HS-27A (cell line): ENCODE measurements around the gene CDK11A.
"Not testable (repeated sequence)": the region's sequence is repeated elsewhere in the genome, so short reads cannot be mapped to it uniquely, and the experiment has no call there.

Source experiments
- DNase-seq: peaks from one replicate; pipeline ENCODE4 v3.0.0-alpha.2; 2012; ENCODE audit warnings: low read depth, missing footprints

The CDK11A gene

DNA sequence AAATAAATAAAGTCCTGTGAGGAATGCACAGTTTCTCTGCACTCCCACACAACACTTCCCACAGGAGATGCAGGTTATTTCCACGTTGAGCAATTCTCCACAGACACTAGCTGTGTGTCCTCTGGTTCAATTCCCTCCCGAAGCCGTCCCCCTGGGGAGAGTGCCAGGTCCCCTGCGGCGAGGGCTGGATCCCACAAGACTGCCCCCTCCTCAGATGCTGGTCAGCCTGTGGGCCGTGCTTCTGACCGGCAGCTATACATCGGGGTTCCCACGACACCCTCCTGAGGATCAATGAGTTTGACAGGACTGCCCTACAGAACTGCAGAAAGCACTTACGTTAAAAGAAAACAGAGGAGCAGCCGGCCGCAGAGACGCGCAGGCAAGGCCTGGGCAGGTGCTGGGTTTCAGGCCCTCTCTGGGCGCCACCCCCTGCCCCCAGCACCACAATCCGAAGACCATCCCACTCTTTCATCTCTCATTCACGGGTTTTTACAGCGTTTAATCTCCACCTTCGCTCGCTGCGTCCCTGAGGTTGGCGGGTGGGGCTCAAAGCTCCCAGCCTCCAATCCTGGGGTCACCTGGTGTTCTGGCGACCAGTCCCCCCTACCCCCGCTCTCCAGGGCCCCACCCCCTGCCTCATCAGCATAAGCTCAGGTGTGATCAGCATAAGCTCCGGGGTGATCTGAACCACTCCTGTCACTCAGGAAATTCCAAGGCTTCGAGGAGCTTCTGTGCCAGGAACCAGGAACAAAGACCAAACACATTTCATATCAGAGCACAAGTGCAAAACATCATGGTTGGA, 40.9 kb downstream of the CDK11A start:
- no peak for DNase-seq

DNA sequence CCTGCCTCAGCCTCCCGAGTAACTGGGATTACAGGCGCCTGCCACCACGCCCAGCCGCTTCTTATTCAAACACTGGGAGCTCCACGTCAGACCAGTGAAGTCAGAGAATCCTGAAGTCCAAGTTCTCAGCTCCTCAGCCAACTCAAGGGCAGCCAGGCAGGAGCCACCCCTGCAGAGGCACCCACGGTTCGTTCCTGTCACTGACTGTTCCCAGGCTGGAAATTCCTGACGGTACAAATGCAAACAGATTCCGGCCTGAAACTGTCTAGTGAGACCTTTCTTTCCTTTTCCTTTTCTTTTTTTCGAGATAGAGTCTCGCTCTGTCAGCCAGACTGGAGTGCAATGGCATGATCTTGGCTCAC, 43.3 kb downstream of the CDK11A start:
- no peak for DNase-seq

DNA sequence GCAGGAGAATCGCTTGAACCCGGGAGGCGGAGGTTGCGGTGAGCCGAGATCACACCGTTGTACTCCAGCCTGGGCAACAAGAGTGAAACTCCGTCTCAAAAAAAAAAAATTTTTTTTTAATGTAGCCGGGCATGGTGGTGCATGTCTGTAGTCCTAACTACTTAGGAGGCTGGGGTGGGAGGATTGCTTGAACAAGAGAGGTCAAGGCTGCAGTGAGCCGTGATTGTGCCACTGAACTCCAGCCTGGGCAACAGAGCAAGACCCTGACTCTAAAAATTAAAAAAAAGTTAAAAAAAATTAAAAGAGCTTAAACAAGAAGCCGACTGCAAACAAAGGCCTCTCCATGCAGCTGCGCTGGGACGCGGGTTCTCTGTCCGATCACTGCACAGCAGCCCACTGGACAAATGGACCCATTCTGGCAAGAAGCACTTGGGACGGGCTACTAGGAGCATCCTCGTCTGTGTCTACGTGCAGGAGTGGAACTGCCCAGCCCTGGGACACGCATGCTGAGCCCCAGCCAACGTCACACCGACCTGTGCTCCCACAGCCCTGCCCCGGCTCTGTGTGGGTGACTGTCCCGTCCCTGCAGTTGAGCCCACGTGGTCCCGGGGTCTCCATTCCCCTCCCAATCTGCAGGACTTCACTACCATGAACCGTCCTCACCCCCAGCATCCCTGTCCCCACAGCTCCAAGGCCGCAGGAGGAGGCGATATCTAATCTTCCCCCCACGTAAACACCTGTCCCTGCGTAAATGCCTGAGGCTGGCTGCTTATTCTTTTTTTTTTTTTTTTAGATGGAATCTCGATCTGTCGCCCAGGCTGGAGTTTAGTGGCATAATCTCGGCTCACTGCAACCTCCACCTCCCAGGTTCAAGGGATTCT, 43.9 kb downstream of the CDK11A start:
- DNase-seq, result no peak

DNA sequence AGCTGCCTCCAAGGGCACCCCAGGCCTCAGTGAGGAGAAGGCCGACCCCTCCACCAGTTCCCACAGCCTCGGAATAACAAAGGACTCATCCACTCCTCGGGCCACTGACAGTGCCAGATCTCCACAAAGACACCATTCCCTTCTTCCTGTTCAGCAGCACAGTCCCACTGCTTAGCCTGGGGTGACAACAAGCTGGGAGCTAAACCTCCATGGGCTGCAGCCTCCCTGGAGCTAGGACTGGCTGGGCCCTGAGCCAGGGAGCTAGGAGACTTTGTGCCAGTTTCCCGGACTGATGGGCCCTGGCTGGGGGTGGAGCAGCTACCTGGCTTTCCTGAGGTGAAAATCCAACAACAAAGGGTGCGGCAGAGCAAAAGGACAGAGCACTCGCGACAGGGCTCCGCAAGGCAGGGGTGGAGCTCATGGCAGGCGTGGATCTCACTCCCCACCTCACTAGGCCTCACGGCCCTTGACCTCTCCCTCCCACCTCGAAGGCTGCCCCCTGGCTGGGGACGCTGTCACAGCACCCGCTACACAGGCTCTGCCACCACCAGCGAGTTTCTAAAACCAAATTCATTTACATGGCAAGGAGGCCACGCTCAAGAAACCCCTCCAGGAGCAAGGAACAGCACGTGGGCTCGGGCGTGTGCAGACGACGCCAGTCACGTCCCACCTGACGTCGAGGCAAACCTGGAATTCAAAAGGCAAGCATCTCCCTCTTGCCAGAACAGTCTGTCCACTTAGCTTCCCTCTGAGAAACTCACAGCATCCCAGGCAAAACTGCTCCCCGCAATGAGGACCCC, 45.4 kb downstream of the CDK11A start:
- DNase-seq, result no peak

DNA sequence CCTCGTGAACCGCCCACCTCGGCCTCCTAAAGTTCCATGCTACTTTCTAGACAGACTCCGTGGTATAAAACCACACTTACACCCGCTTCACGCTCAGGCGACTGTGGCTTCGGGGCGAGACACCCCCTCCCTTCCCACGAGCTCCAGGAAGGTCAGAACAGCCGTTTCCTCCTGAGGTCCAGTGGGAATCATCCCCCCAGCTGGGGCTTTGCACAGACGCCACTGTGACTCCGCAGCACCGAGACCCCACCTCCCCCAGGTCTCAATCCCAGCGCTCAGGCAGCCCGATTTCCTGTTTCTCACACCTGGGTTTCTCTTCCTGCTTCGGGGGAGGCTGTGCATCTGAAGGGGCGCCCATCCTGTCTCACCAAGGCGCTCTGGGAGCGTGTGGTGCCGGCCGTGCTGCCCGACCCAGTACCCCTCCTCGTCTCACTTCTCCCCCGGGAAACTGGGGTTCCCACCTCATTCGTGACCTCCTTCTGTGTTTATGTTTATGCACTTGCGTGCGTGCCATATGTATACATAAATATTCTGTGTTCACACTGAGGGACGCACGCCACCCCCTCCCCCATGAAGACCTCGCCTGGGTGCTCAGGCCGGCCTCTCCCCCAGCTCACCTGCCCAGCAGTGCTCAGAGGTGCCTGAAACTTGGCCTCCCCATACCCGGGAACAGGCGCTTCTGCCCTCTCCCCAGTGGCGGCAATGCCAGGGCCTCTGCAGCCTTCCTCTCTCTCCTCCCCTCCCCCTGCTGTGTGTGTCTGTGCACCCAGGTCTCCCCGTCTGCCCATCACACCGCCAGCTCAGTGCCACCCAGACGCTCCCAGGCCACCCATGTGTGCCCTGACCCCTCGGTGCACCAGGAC, 46.2 kb downstream of the CDK11A start:
- no peak for DNase-seq

DNA sequence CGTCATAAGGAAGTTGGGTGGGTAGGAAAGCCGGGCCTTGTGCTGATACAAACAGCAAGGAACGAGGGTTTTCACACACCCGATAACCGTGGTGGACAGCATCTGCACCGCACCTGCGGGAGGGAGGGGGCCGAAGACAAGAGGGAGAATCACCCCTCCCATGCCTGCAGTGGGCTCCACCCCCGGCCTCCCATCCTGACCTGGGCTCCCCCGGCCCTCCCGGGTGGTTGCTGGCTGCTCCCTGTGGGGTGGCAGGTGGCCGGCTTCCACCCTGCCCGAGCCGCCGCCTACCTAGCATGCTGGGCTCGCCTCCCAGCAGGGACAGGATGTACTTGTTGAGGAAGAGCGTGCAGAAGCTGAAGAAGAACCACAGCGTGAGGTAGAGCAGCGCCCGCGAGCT, 48.1 kb downstream of the CDK11A start:
- not testable (repeated sequence) for DNase-seq

DNA sequence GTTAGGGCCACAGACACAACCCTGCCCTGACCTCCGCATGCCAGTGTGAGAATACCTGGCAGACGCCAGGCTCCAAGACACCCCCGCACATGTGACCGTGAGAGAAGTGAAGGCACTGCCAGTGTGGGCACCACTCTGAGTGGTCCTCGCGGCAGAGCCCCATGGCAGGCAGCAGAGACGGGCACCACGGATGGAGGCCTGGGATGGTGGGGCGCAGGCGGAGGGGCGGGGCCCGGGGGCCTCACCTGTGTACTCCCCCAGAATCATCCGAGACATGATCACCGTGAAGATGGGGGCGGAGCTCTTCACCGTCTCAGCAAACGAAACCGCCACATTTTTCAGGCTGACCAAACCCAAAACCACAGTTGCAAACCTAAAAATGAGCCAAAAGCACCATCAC, 48.9 kb downstream of the CDK11A start:
- not testable (repeated sequence) for DNase-seq

DNA sequence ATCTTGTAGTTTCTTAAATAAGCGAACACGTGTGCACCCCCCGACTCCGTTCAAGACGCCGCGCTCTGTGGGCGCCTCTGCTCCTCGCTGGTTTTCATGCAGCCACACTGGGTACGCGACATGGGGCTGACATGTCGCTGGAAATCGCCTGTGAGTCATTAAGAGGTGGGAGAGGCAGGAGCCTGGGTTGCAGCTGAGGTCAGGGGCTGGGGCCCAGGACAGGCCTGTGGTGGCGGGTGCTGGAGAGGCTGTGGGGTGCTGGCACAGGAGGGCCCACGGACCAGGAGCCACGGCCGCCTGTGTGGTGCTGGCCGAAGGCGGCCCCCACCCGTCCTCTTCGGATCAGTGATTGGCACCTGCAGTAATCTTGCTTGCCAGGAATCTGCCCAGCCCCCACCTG, 49.4 kb downstream of the CDK11A start:
- DNase-seq, result not testable (repeated sequence)

DNA sequence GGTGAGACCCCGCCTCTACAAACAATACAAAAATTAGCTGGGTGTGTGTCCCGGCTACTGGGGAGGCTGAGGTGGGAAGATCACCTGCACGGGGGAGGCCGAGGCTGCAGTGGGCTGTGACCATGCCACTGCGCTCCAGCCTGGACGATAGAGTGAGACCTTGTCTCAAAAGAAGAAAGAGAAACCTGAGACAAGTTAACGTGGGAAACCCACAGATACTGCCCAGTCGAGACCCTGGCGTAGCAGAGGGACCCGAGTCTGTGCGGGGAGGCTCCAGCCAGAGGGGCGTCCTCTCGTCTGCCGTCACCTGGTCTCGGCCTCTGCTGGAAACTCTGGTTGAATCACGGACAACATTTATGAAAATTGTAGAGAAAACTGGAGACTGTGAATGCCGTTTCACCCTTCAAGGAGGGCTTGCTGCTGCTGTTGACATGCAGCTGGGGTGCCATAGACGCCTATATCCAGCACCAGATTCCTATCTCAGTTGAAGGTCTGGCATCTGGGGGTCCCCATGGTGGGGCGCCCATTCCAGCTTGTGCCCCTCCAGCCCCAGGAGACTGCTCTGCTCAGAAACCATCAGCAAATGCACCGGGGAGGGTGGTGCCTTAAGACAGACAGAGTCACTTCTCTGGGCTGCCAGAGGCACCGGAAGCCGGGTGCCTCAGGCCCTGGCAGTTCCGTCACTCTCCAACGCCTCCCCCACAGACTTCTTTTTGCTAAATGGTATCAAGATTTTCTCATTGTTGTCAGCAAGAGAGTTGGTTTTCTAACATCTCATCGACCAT, 51.8 kb downstream of the CDK11A start:
- no peak for DNase-seq

DNA sequence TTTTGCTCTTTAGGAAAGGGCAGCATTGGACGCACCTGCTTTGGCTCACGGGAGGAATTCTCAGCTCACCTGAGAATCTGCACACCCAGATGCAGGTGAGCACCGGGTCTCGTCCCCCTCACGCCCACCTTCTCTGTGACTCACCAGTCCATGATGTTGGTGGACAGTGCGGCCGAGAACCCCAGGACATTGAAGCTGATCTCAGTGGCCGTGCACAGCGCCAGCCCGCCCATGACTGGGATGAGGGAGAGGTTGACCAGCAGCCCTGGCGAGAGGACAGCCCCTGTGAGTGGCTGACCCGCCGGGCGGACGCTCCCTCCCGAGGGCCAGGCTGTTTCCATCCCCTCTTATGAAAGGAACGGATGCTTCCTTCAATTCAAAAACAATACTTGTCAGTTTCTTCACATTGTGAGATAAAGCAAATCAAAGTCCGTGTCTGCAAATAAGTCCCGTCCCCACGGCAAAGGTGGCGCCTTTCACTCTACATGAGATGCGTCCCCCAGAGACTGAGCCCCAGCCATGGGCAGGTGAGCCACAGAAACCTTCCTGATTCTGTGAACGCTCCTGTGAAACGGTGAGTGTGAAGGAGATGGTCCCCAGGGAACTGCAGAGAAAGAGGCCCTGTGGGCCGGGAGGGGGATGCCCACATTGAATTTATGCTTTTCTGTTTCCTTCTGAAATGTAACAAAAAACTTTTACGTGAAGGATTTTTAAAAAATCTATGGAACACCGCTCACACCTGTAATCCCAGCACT, 52.6 kb downstream of the CDK11A start:
- no peak for DNase-seq

DNA sequence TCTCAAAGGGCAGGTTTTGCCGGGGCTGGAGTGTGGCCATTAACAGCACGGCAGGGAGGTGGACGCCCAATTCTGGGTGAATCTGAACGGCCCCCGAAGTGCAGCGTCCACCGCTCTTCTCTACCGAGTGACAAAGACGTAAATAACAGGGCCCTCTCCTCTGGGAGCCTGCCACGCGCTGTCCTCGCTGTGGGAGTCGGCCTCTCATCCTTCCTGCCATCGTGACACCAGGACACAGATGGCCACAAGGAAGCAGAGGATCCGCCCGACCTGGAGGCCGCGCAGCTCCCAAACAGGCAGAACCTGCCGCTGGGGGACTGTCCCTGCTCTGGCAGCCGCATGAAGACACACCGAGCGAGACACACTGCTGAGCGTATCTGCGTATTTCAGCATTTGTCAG, 53.3 kb downstream of the CDK11A start:
- DNase-seq, result no peak

DNA sequence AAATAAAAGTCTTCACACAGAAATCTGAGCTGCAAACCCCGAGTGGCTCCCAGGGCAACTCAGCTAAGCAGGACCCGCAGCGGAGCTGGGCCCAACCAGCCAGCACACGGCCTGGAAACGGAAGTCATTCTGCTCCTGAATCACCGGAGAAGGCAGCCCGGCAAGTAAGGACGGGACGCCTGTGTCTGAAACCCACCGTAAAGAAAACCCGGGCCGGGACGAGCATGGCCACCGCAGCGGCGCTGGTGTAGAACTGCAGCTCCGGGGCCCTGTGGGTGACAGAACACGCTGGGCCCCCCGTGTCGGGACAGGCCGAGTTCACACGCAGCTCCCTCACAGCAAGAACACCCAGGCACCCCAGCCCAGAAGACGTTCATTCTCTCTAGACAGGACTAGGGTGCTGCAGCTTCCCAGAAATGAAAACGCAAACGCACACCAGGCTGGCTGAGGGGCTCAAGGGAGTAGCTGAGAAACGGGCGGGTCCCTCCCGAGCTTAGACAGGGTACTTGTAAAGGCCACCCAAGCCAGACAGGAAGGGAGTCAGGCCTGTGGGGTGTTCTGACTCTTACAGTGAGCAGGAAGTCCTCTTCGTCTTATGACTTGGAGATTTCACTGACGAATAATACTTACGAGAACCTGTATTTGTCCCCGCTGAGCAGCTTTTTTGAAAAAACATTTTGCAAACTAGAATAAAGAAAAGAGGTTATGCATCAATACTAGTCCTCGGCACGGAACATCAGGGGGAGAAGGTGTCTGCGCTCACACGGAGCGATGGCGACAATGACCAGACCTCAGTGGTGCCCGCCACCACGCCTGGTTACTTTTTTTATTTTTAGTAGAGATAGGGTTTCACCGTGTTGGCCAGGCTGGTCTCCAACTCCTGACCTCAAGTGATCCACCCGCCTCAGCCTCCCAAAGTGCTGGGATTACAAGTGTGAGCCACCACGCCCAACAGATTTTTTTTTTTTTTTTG, 54.4 kb downstream of the CDK11A start:
- DNase-seq, result no peak

DNA sequence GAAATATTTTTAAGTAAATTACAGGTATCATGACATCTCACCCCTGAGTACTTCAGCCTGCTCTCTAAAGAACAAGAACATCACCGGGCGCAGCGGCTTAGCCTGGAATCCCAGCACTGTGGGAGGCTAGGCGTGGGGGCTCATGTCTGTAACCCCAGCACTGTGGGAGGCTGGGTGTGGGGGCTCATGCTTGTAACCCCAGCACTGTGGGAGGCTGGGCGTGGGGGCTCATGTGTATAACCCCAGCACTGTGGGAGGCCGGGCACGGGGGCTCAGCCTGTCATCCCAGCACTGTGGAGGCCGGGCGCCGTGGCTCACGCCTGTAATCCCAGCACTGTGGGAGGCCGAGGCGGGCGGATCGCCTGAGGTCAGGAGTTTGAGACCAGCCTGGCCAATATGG, 57.6 kb downstream of the CDK11A start:
- no peak for DNase-seq

DNA sequence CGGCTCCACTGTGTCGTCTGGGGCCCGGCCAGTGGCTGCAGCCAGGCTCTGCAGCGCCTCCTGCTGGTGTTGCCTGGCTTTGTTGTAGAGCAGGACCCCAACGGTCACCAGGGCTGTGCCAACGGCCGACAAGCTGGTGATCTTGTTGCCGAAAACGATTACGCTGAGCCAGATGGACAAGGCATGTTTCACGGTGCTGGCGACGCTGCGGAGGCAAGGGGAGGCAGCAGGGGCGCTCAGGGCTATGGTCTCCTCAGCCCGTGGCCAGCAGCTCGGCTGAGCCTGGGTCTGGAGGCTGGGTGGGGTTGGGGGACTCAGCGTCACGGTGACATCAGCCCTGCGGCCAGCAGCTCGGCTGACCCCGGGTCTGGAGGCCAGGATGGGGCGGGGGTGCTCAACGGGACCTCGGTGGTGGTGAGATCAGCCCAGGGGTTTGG, 58.3 kb downstream of the CDK11A start:
- DNase-seq, result no peak

DNA sequence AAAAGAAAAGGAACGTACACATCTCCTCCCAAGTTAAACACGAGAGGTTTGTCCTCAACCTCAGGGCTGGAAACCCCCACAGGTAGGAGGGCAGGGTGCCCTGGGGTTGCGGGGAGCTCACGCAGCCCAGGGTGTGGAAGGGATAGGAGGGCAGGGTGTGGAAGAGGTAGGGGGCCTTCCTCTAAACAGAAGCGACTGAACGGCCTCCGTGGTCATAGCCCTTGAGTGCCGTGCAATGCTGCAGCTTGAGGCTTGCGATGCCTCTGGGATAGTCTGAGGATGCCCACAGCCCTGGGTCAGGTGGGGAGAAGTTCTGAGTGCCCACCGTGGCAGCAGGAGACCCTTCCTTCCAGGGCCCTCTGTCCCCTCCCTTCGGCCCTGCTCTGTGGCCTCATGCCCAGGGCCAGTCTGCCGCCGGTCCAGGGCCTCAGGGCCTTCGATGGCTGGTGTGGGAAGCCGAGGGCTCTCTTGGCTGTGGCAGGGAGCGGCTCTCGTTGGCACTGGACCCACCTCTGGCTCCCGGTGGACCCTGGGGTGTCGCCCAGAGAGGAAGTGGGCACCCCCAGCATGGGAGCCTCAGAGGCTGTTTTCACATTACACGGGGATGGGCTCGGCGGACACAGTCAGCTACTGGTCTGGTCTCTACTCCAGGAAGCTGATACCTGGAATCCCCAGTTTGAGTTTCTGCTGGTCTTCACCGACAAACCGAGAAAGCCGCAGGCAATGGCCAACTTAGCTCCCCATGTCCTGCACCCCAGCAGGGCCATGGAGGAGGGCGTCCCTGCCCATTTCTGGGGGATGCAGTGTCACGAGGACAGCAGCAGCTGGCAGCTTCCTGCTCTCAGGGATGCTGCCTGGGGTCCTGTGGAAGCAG, 59.0 kb downstream of the CDK11A start:
- no peak for DNase-seq

DNA sequence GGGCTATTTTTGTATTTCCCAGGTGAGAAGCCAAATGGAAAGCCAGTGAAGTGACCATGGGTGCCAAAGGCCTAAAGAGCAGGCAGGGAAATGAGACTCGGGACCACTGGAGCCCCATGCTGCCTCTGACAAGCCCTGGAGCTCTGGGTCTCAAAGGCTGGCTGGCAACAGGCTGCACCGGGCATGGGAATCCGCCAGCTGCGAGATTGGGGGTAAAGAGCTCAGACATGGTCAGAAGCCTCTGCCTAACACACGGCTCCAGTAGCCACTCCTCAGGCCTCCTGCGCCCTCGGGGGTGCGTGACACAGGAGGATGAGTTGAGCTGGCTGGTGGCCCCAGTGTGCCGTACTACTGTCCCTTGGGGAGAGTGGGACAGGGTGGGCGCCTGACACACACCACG, 59.8 kb downstream of the CDK11A start:
- not testable (repeated sequence) for DNase-seq

DNA sequence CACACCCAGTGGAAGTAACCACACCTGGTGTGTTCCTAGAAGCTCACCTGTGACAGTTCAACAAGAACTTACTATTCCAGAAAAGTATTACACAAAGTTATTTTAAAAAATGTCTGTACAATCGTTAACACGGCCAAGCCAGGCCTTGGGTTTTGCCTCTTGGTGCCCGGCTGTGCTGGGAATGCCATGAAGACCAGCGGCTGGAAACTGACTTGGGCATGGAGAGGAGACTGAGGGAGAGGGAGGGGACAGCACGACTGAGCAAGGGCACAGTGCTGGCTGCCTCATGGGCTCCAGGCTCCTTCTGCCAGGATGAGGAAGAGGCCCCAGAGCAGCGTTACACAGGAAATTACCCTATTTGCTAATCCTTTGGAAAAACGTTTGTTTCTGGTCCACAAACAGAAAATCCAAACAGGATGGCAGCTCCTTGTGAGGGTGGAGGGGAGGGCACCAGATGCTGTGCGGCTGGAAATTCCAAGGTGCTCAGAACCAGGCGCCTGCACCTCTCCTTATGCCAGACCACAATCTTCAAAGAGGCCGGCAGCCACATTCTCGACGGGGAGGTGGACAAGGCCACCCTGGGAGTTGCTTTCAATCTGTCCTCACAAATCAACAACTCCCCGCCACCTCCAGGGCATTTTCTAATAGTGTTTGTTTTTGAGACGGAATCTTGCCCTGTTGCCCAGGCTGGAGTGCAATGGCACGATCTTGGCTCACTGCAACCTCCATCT, 61.2 kb downstream of the CDK11A start:
- DNase-seq, result not testable (repeated sequence)
